Endothelial cell of umbilical vein (primary cell): ENCODE data around the gene VSNL1.

ENCODE experiments used
- CTCF ChIP-seq, 2 donors: IDR thresholded peaks; 1 replicate in 1 of 2; 2 replicates in 1 of 2; pipeline ENCODE4 v1.5.1; 2011; ENCODE audit warnings: low read length in 2 of 2, mild to moderate bottlenecking in 2 of 2, moderate library complexity in 2 of 2, control low read depth in 1 of 2, inconsistent platforms in 1 of 2, low read depth in 1 of 2; ENCODE audit not compliant: insufficient read depth in 1 of 2; ENCODE audit errors: extremely low read depth in 1 of 2
- EZH2 ChIP-seq: IDR thresholded peaks from 2 replicates; pipeline ENCODE4 v1.6.1; 2012; ENCODE audit warnings: borderline replicate concordance, low read depth, mild to moderate bottlenecking, moderate library complexity, low read length, inconsistent platforms; ENCODE audit not compliant: severe bottlenecking
- FOS ChIP-seq: IDR thresholded peaks from 2 replicates; pipeline ENCODE4 v1.6.1; 2011; ENCODE audit warnings: mild to moderate bottlenecking, low read length, moderate library complexity, borderline replicate concordance; ENCODE audit not compliant: insufficient read depth
- GATA2 ChIP-seq: IDR thresholded peaks from 2 replicates; pipeline ENCODE4 v1.7.0; 2011; ENCODE audit warnings: low read depth, mild to moderate bottlenecking, moderate library complexity, mixed read lengths, low read length; ENCODE audit not compliant: insufficient read length, insufficient read depth
- JUN ChIP-seq: IDR thresholded peaks from 2 replicates; pipeline ENCODE4 v1.6.1; 2011; ENCODE audit warnings: borderline replicate concordance, low read depth; ENCODE audit not compliant: insufficient read length, insufficient read depth
- POLR2A ChIP-seq: IDR thresholded peaks from 2 replicates; pipeline ENCODE4 v1.6.1; 2012; ENCODE audit warnings: low read depth, mild to moderate bottlenecking, control low read depth, low read length
- POLR2AphosphoS5 ChIP-seq: IDR thresholded peaks from 2 replicates; pipeline ENCODE4 v1.6.1; 2012; ENCODE audit warnings: low read depth, mild to moderate bottlenecking, control low read depth, low read length, moderate library complexity; ENCODE audit not compliant: insufficient read depth
- TF ChIP-seq, protein P1 (sequence below): IDR thresholded peaks from 2 replicates; pipeline ENCODE4 v1.6.1; 2011; ENCODE audit not compliant: insufficient read depth, insufficient read length

DNA sequence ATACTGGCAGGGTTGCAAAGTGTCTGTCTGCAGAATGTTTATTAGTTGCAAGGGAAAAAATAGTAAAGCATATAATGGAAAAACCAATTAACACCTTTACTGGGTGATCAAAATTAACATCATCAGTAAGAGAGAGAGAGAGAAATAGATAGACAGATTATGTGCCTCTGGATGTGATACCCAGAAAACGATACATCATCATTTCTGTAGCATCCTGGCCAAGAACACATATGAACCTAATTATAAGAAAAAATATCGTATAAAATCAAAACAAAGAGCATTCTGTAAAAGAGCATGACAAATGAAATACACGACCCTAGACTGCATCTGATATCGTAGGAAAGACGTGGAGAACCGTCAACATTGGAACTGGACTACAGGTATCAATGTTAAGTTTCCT is 148.5 kb downstream of the VSNL1 start:
- no peak for TF ChIP-seq POLR2AphosphoS5
- no peak for TF ChIP-seq EZH2
- no peak for TF ChIP-seq POLR2A
- no peak for TF ChIP-seq CTCF (IDR thresholded peaks at IDR 0.05; ENCODE audit: extremely low read depth in 1 of 2, insufficient read depth in 1 of 2, low read depth in 1 of 2, low read length in 2 of 2)
- TF ChIP-seq, protein P1, sequence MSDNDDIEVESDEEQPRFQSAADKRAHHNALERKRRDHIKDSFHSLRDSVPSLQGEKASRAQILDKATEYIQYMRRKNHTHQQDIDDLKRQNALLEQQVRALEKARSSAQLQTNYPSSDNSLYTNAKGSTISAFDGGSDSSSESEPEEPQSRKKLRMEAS, result no peak
- no peak for TF ChIP-seq FOS
- TF ChIP-seq GATA2, result no peak
- no peak for TF ChIP-seq JUN
